ENCODE results near the gene SH2D7. TPM values are rescaled to one million over a fixed set of nuclear protein-coding genes. Genes with fewer than 3 reads are reported as not detected.

Gene SH2D7
- total RNA-seq, 1 experiment from 2014 or later: not detected

DNA sequence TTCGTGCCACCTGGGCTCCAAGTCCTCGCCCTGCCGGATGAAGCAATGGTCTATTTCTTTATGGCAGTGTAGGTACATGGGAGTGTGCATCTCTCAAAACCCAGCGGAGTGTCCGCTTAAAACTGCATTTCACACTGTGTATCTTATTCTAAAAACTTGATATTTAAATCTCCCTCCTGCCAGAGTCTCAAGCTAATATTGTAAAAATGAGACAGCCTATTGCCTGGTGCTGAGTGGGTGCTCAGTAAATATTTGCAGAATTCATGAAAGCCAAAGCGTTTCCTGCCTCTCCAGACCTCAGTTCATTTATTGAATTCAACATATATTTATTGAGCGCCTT is 14.5 kb upstream of the SH2D7 start:
- Mint-ChIP-seq H3K36me3 (ENCODE audit: insufficient read depth in 1 of 3, low read depth in 3 of 3) (peaks cover 0 to 4% (median 0%) of the 10 kb centered on the region in 3 experiments; a peak in 2 of 7 replicates), H3K27ac (no peak overlapping the region), H3K4me1 (peaks cover 16 to 20% of the 10 kb centered on the region in 2 experiments), H3K27me3 (ENCODE audit: low read depth) (peaks cover 2% of the 10 kb centered on the region), H3K9me3 (no peaks in the 10 kb centered on the region), H3K4me3 (peak overlapping the region; percentile 61 to 83)
- no peaks in the 10 kb centered on the region for H3K79me2 ChIP-seq (ENCODE audit: insufficient read depth, low read length)
- H3K14ac ChIP-seq (ENCODE audit: insufficient read depth, low read length): 0 out of 2 replicates have a peak overlapping the region, but pooled peaks have one; percentile 74
- H3K23me2 ChIP-seq (ENCODE audit: insufficient read length, low read depth, low read length, poor library complexity, severe bottlenecking): peaks cover 3% of the 10 kb centered on the region
- no peak overlapping the region for H2AK5ac ChIP-seq (ENCODE audit: insufficient read length, low read length)
- H3K4ac ChIP-seq (ENCODE audit: low read depth, low read length): no peak overlapping the region
- H3K23ac ChIP-seq (ENCODE audit: insufficient read length, low read depth, low read length): no peak overlapping the region
- DNase-seq: no peak
- H3K27ac ChIP-seq (ENCODE audit: insufficient read length, low read depth, low read length): no peak overlapping the region
- H3K18ac ChIP-seq (ENCODE audit: insufficient read length, low read depth, low read length): no peak overlapping the region
- no peak overlapping the region for H2BK5ac ChIP-seq (ENCODE audit: insufficient read length, low read length)
- peaks cover 2% of the 10 kb centered on the region; the same call in 1 of the 2 replicates for H3K4me1 ChIP-seq (ENCODE audit: insufficient read depth, low read length)
- peak overlapping the region; percentile 97 for H2AFZ ChIP-seq (ENCODE audit: low read length)
- H2BK12ac ChIP-seq (ENCODE audit: insufficient read length, low read depth, low read length): no peak overlapping the region
- H2BK120ac ChIP-seq (ENCODE audit: low read depth, low read length, poor library complexity, severe bottlenecking): no peak overlapping the region
- H2BK20ac ChIP-seq (ENCODE audit: low read depth, low read length, poor library complexity, severe bottlenecking): no peak overlapping the region
- H2BK15ac ChIP-seq (ENCODE audit: low read depth, low read length): no peak overlapping the region
- H4K91ac ChIP-seq (ENCODE audit: insufficient read length, low read depth, low read length): no peak overlapping the region
- H4K8ac ChIP-seq (replicated peaks; ENCODE audit: insufficient read length, low read depth, low read length): no peak overlapping the region
- H3K79me1 ChIP-seq (ENCODE audit: insufficient read depth, low read depth, low read length, poor library complexity, severe bottlenecking): no peaks in the 10 kb centered on the region
- no peaks in the 10 kb centered on the region for H3K9me3 ChIP-seq (ENCODE audit: control insufficient read depth, low read depth, low read length)
- no peak overlapping the region for H3T11ph ChIP-seq (ENCODE audit: low read length)
- WGBS (ENCODE audit: extremely low coverage, insufficient read length, low lambda C conversion rate): no CpG with 5 or more reads among the region's 7 CpGs
- no peak overlapping the region for H3K56ac ChIP-seq (ENCODE audit: insufficient read length, low read depth, low read length)
- no peaks in the 10 kb centered on the region for H4K20me1 ChIP-seq (ENCODE audit: control insufficient read depth, insufficient read depth, insufficient read length)
- TF ChIP-seq, protein P1, sequence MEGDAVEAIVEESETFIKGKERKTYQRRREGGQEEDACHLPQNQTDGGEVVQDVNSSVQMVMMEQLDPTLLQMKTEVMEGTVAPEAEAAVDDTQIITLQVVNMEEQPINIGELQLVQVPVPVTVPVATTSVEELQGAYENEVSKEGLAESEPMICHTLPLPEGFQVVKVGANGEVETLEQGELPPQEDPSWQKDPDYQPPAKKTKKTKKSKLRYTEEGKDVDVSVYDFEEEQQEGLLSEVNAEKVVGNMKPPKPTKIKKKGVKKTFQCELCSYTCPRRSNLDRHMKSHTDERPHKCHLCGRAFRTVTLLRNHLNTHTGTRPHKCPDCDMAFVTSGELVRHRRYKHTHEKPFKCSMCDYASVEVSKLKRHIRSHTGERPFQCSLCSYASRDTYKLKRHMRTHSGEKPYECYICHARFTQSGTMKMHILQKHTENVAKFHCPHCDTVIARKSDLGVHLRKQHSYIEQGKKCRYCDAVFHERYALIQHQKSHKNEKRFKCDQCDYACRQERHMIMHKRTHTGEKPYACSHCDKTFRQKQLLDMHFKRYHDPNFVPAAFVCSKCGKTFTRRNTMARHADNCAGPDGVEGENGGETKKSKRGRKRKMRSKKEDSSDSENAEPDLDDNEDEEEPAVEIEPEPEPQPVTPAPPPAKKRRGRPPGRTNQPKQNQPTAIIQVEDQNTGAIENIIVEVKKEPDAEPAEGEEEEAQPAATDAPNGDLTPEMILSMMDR (conservative IDR thresholded peaks at IDR 0.05): no peak
- no peak overlapping the region for H4K5ac ChIP-seq (ENCODE audit: insufficient read length, low read depth, low read length)
- H3K4me2 ChIP-seq (ENCODE audit: insufficient read depth, insufficient read length, low read length): peak overlapping the region; percentile 47
- peak overlapping the region; percentile 34 for H3K9ac ChIP-seq (ENCODE audit: extremely low read depth, insufficient read length, low read length)
- no peaks in the 10 kb centered on the region for H3K27me3 ChIP-seq (ENCODE audit: insufficient read depth, low read length)
